SU-DHL-6 (cell line): Measurements from ENCODE around the gene PXDN.

ENCODE experiments used
- H2AFZ ChIP-seq: fragments of 200-600 bp; sonication (generic); 2 replicates; pipeline ENCODE4 v1.6.1; 2014; ENCODE audit warnings: low read depth, mild to moderate bottlenecking, moderate library complexity, mixed read lengths, antibody characterized with exemption, low read length; ENCODE audit not compliant: severe bottlenecking
- H3F3A ChIP-seq: fragments of 200-600 bp; shearing (Covaris generic); 2 replicates; pipeline ENCODE4 v1.6.0; 2016; ENCODE audit warnings: antibody characterized with exemption, mild to moderate bottlenecking; ENCODE audit not compliant: insufficient read depth
- H3K27ac ChIP-seq: fragments of 200-600 bp; sonication (generic); 2 replicates; pipeline ENCODE4 v1.5.1; 2016; ENCODE audit warnings: low read depth, mild to moderate bottlenecking, low read length, moderate library complexity, mixed read lengths
- H3K27me3 ChIP-seq: fragments of 200-600 bp; sonication (generic), shearing (Covaris generic); 2 replicates; pipeline ENCODE4 v1.6.0; 2014; ENCODE audit warnings: mild to moderate bottlenecking, low read length
- H3K36me3 ChIP-seq: fragments of 200-600 bp; sonication (generic); 2 replicates; pipeline ENCODE4 v1.6.1; 2014; ENCODE audit warnings: mild to moderate bottlenecking, low read length, mixed read lengths
- H3K4me2 ChIP-seq: fragments of 300-600, 200-600 bp; shearing (Covaris generic), sonication (generic); 2 replicates; pipeline ENCODE4 v1.6.0; 2014; ENCODE audit warnings: low read length, low read depth, mild to moderate bottlenecking; ENCODE audit not compliant: poor library complexity, severe bottlenecking
- H3K4me3 ChIP-seq: fragments of 200-600 bp; sonication (generic); 2 replicates; pipeline ENCODE4 v1.5.1; 2014; ENCODE audit warnings: antibody characterized with exemption, low read length, mild to moderate bottlenecking, mixed read lengths; ENCODE audit not compliant: insufficient read depth, poor library complexity, severe bottlenecking
- H3K79me2 ChIP-seq: fragments of 200-600 bp; sonication (generic); 2 replicates; pipeline ENCODE4 v1.6.1; 2014; ENCODE audit warnings: mild to moderate bottlenecking, low read length, moderate library complexity; ENCODE audit not compliant: insufficient read depth
- H3K9ac ChIP-seq: fragments of 200-600 bp; sonication (generic); 2 replicates; pipeline ENCODE4 v1.7.0; 2014; ENCODE audit warnings: mild to moderate bottlenecking, low read length
- H3K9me2 ChIP-seq: fragments of 200-600 bp; sonication (generic); replicated peaks from 2 replicates; pipeline ENCODE4 v1.6.1; 2014; ENCODE audit warnings: low read length; ENCODE audit not compliant: insufficient read depth
- H3K9me3 ChIP-seq: fragments of 200-600 bp; sonication (generic); 2 replicates; pipeline ENCODE4 v1.6.1; 2014; ENCODE audit warnings: low read length, mixed read lengths; ENCODE audit not compliant: insufficient read depth
- H4K20me1 ChIP-seq: fragments of 200-600 bp; sonication (generic); 2 replicates; pipeline ENCODE4 v1.6.1; 2014; ENCODE audit warnings: low read depth, mild to moderate bottlenecking, antibody characterized with exemption, low read length, moderate library complexity, mixed read lengths
- CTCF ChIP-seq: fragments of 200-600 bp; sonication (generic); IDR thresholded peaks from one replicate; pipeline ENCODE4 v1.5.1; 2017; ENCODE audit warnings: antibody characterized with exemption, mild to moderate bottlenecking, low read length, moderate library complexity; ENCODE audit not compliant: insufficient read depth, poor library complexity, severe bottlenecking
- EZH2phosphoT487 ChIP-seq: fragments of 200-600 bp; sonication (generic), shearing (Covaris generic); conservative IDR thresholded peaks from 2 replicates; pipeline ENCODE4 v1.6.1; 2018; ENCODE audit warnings: mild to moderate bottlenecking, antibody characterized with exemption, low read length, moderate library complexity, mixed read lengths

Gene PXDN

GRCh38 chr2:1751767-1752725 lies 7.7 kb upstream of the PXDN start:
- TF ChIP-seq CTCF (no peak), EZH2phosphoT487 (no peak)
- H3K9me2 ChIP-seq: no peaks in the 10 kb centered on the region
- H3K36me3 ChIP-seq: no peaks in the 10 kb centered on the region
- H3F3A ChIP-seq: no peaks in the 10 kb centered on the region
- no peaks in the 10 kb centered on the region for H3K9me3 ChIP-seq
- H3K4me3 ChIP-seq: no peak overlapping the region
- no peak overlapping the region for H3K9ac ChIP-seq
- no peak overlapping the region for H2AFZ ChIP-seq
- no peak overlapping the region for H3K27ac ChIP-seq
- no peaks in the 10 kb centered on the region for H4K20me1 ChIP-seq
- no peak overlapping the region for H3K4me2 ChIP-seq
- H3K79me2 ChIP-seq: no peaks in the 10 kb centered on the region
- H3K27me3 ChIP-seq: no peaks in the 10 kb centered on the region

- H3K9ac ChIP-seq: no peak overlapping the region
- no peak overlapping the region for H3K4me3 ChIP-seq
- H3K79me2 ChIP-seq: no peaks in the 10 kb centered on the region
- H3K27ac ChIP-seq: no peak overlapping the region
- no peaks in the 10 kb centered on the region for H4K20me1 ChIP-seq
- H3F3A ChIP-seq: no peaks in the 10 kb centered on the region
- H3K4me2 ChIP-seq: no peak overlapping the region
- H3K9me2 ChIP-seq: no peaks in the 10 kb centered on the region
- TF ChIP-seq CTCF: peak; percentile 29
- no peak for TF ChIP-seq EZH2phosphoT487
- no peak overlapping the region for H2AFZ ChIP-seq
- H3K9me3 ChIP-seq: no peaks in the 10 kb centered on the region
- no peaks in the 10 kb centered on the region for H3K36me3 ChIP-seq
- no peaks in the 10 kb centered on the region for H3K27me3 ChIP-seq
Measured at GRCh38 chr2:1750933-1751766, 6.8 kb upstream of the PXDN start.

- H3K27me3 ChIP-seq: no peaks in the 10 kb centered on the region
- H3K4me3 ChIP-seq: no peak overlapping the region
- no peaks in the 10 kb centered on the region for H3F3A ChIP-seq
- H2AFZ ChIP-seq: no peak overlapping the region
- H3K36me3 ChIP-seq: no peaks in the 10 kb centered on the region
- H3K9me3 ChIP-seq: no peaks in the 10 kb centered on the region
- no peak for TF ChIP-seq EZH2phosphoT487
- H3K4me2 ChIP-seq: no peak overlapping the region
- no peaks in the 10 kb centered on the region for H3K9me2 ChIP-seq
- no peaks in the 10 kb centered on the region for H4K20me1 ChIP-seq
- no peak overlapping the region for H3K27ac ChIP-seq
- no peak overlapping the region for H3K9ac ChIP-seq
- H3K79me2 ChIP-seq: no peaks in the 10 kb centered on the region
Measured at GRCh38 chr2:1750270-1750932, 6.1 kb upstream of the PXDN start.
